Cerebellar nuclear complex (tissue), 1 donor: ENCODE measurements around the gene PEG3.
"Not testable (repeated sequence)": the region's sequence is repeated elsewhere in the genome, so short reads cannot be mapped to it uniquely, and the experiment has no call there.

Experiments
- DNase-seq, 2 experiments: peaks; one replicate each; lab custom pipeline; 2025; lab: John Stamatoyannopoulos, UW

PEG3 gene

GRCh38 chr19:56840451-56841192 lies at the start of gene PEG3, which contains the start of gene ZIM2:
TSS of gene PEG3 (minus strand) at chr19:56840726. CDS start at chr19:56824655, 16,071 bp downstream.
TSS of gene ZIM2 (minus strand) at chr19:56840726. CDS start at chr19:56824277, 16,449 bp downstream.
- peak; percentile 18 to 80 for DNase-seq

- no peak for DNase-seq
These were observed 44.9 kb upstream of the PEG3 start for GRCh38 chr19:56885173-56885985.

- no peak for DNase-seq
These were observed 43.9 kb upstream of the PEG3 start for GRCh38 chr19:56884441-56884840.

GRCh38 chr19:56880592-56881190 lies 40.2 kb upstream of the PEG3 start:
- no peak for DNase-seq

GRCh38 chr19:56877069-56877715 lies 36.7 kb upstream of the PEG3 start:
- DNase-seq, result no peak

- no peak for DNase-seq
These were observed 35.2 kb upstream of the PEG3 start for GRCh38 chr19:56875717-56876116.

GRCh38 chr19:56874530-56874929 lies 34.0 kb upstream of the PEG3 start:
- DNase-seq, result no peak

GRCh38 chr19:56873493-56873892 lies 33.0 kb upstream of the PEG3 start:
- no peak for DNase-seq

GRCh38 chr19:56869886-56870285 lies 29.4 kb upstream of the PEG3 start:
- DNase-seq, result no peak

- no peak for DNase-seq
These were observed 27.9 kb upstream of the PEG3 start for GRCh38 chr19:56868446-56868845.

GRCh38 chr19:56866538-56866937 lies 26.0 kb upstream of the PEG3 start:
- DNase-seq, result no peak

GRCh38 chr19:56864443-56865125 lies 24.1 kb upstream of the PEG3 start:
- no peak for DNase-seq

GRCh38 chr19:56862741-56863140 lies 22.2 kb upstream of the PEG3 start:
- no peak for DNase-seq

- DNase-seq, result not testable (repeated sequence)
These were observed 19.9 kb upstream of the PEG3 start for GRCh38 chr19:56860409-56860808.

- DNase-seq, result no peak
These were observed 17.5 kb upstream of the PEG3 start for GRCh38 chr19:56858026-56858425.

GRCh38 chr19:56856822-56857221 lies 16.3 kb upstream of the PEG3 start:
- no peak for DNase-seq

- DNase-seq, result not testable (repeated sequence)
These were observed 11.8 kb upstream of the PEG3 start for GRCh38 chr19:56852361-56852760.

GRCh38 chr19:56848166-56848565 lies 7.6 kb upstream of the PEG3 start:
- no peak for DNase-seq

- DNase-seq, result no peak
These were observed 1.9 kb upstream of the PEG3 start for GRCh38 chr19:56842412-56842811.

- no peak for DNase-seq
These were observed 642 bp upstream of the PEG3 start for GRCh38 chr19:56841193-56841543.

- DNase-seq, result peak; percentile 91 to 95
These were observed 675 bp downstream of the PEG3 start for GRCh38 chr19:56839652-56840450.
